Mesodermal cell (in vitro differentiated cells): Measurements from ENCODE around the gene CA5A.
"Not testable (repeated sequence)": the region's sequence is repeated elsewhere in the genome, so short reads cannot be mapped to it uniquely, and the experiment has no call there.

ENCODE experiments used
- H3K27ac ChIP-seq: 2 replicates; pipeline ENCODE4 v1.7.0; 2013; ENCODE audit warnings: mild to moderate bottlenecking, low read depth, low read length, moderate library complexity; ENCODE audit not compliant: severe bottlenecking
- H3K36me3 ChIP-seq: 2 replicates; pipeline ENCODE4 v1.7.1; 2013; ENCODE audit warnings: mild to moderate bottlenecking, low read length, moderate library complexity; ENCODE audit not compliant: control insufficient read depth, insufficient read depth
- H3K4me1 ChIP-seq: one replicate; pipeline ENCODE4 v1.7.1; 2013; ENCODE audit warnings: mild to moderate bottlenecking, low read length; ENCODE audit not compliant: insufficient read depth, control insufficient read depth, poor library complexity, severe bottlenecking
- H3K4me3 ChIP-seq: 2 replicates; pipeline ENCODE4 v1.7.0; 2013; ENCODE audit warnings: low read length, control low read depth, mild to moderate bottlenecking; ENCODE audit not compliant: insufficient read depth, poor library complexity, severe bottlenecking; ENCODE audit errors: extremely low read depth
- H3K9me3 ChIP-seq: 2 replicates; pipeline ENCODE4 v1.7.1; 2013; ENCODE audit warnings: mild to moderate bottlenecking, low read length, moderate library complexity; ENCODE audit not compliant: control insufficient read depth
- WGBS, 2 experiments: methylation state at CpG; one replicate each; pipeline ENCODE4 v1.1.5; 2013; ENCODE audit warnings: missing lambda C conversion rate in 2 of 2; ENCODE audit not compliant: insufficient coverage in 2 of 2; 5-methylcytosine and 5-hydroxymethylcytosine counted together

CA5A gene

GRCh38 chr16:87947356-87948118 is 11.2 kb upstream of the CA5A start:
- Histone ChIP-seq H3K36me3 (no peaks in the 10 kb centered on the region), H3K4me3 (no peak overlapping the region), H3K27ac (no peak overlapping the region), H3K4me1 (peaks cover 3% of the 10 kb centered on the region), H3K9me3 (no peaks in the 10 kb centered on the region)
- 89 to 93% methylated on average over 17 to 21 of the region's 22 CpGs for WGBS, 2 experiments

GRCh38 chr16:87946596-87947347 is 10.4 kb upstream of the CA5A start:
- Histone ChIP-seq H3K4me3 (no peak overlapping the region), H3K36me3 (no peaks in the 10 kb centered on the region), H3K9me3 (no peaks in the 10 kb centered on the region), H3K27ac (no peak overlapping the region), H3K4me1 (no peaks in the 10 kb centered on the region)
- 86 to 91% methylated on average over 13 to 14 of the region's 14 CpGs for WGBS, 2 experiments

GRCh38 chr16:87945351-87946042 is 9.2 kb upstream of the CA5A start:
- H3K9me3 ChIP-seq: no peaks in the 10 kb centered on the region
- WGBS, 2 experiments: 78 to 89% methylated on average over 17 to 20 of the region's 22 CpGs
- H3K4me3 ChIP-seq: no peak overlapping the region
- H3K27ac ChIP-seq: no peak overlapping the region
- H3K36me3 ChIP-seq: no peaks in the 10 kb centered on the region
- H3K4me1 ChIP-seq: no peaks in the 10 kb centered on the region

GRCh38 chr16:87942680-87943079 is 6.4 kb upstream of the CA5A start:
- H3K36me3 ChIP-seq: no peaks in the 10 kb centered on the region
- H3K4me1 ChIP-seq: no peaks in the 10 kb centered on the region
- no peak overlapping the region for H3K27ac ChIP-seq
- 87% methylated on average over 3 of the region's 5 CpGs; no CpG with 5 or more reads in 1 of the 2 experiments for WGBS, 2 experiments
- H3K9me3 ChIP-seq: no peaks in the 10 kb centered on the region
- H3K4me3 ChIP-seq: no peak overlapping the region

GRCh38 chr16:87939562-87940423 is 3.5 kb upstream of the CA5A start:
- 88 to 93% methylated on average over 5 to 7 of the region's 13 CpGs for WGBS, 2 experiments
- Histone ChIP-seq H3K4me1 (no peaks in the 10 kb centered on the region), H3K9me3 (no peaks in the 10 kb centered on the region), H3K36me3 (no peaks in the 10 kb centered on the region), H3K27ac (no peak overlapping the region), H3K4me3 (no peak overlapping the region)

GRCh38 chr16:87938412-87938949 is 2.2 kb upstream of the CA5A start:
- Histone ChIP-seq H3K36me3 (no peaks in the 10 kb centered on the region), H3K4me3 (no peak overlapping the region), H3K27ac (no peak overlapping the region), H3K4me1 (no peaks in the 10 kb centered on the region), H3K9me3 (no peaks in the 10 kb centered on the region)
- 91 to 96% methylated on average over 4 of the region's 4 CpGs for WGBS, 2 experiments

- H3K9me3 ChIP-seq, H3K4me3 ChIP-seq, H3K36me3 ChIP-seq, H3K4me1 ChIP-seq, H3K27ac ChIP-seq: not testable (repeated sequence)
- 83 to 97% methylated on average over 4 to 6 of the region's 7 CpGs for WGBS, 2 experiments
Observed at GRCh38 chr16:87937231-87937542, 858 bp upstream of the CA5A start.

- WGBS, 2 experiments: 87 to 89% methylated on average over 9 to 11 of the region's 14 CpGs
- not testable (repeated sequence) for H3K27ac ChIP-seq, H3K36me3 ChIP-seq, H3K4me1 ChIP-seq, H3K4me3 ChIP-seq, H3K9me3 ChIP-seq
Observed at GRCh38 chr16:87936016-87936374, 334 bp downstream of the CA5A start.

- not testable (repeated sequence) for H3K4me1 ChIP-seq, H3K36me3 ChIP-seq, H3K9me3 ChIP-seq, H3K27ac ChIP-seq, H3K4me3 ChIP-seq
- 91 to 93% methylated on average over 13 to 16 of the region's 19 CpGs for WGBS, 2 experiments
Observed at GRCh38 chr16:87934752-87935425, 1.4 kb downstream of the CA5A start.

GRCh38 chr16:87933140-87933495 is 3.2 kb downstream of the CA5A start:
- Histone ChIP-seq H3K4me1 (no peaks in the 10 kb centered on the region), H3K4me3 (no peak overlapping the region), H3K9me3 (peaks cover 4% of the 10 kb centered on the region), H3K36me3 (no peaks in the 10 kb centered on the region), H3K27ac (no peak overlapping the region)
- 95% methylated on average over 3 of the region's 3 CpGs; no CpG with 5 or more reads in 1 of the 2 experiments for WGBS, 2 experiments
